PC-3 (cell line): Measurements from ENCODE around the gene NPTX2.

Source experiments
- CTCF ChIP-seq: fragments of 300-600 bp; sonication (generic); conservative IDR thresholded peaks from 2 replicates; pipeline ENCODE4 v1.5.1; 2017; ENCODE audit warnings: antibody characterized with exemption, low read depth, mild to moderate bottlenecking, low read length
- EZH2 ChIP-seq: fragments of 300-600 bp; sonication (generic); IDR thresholded peaks from one replicate; pipeline ENCODE4 v1.6.1; 2017; ENCODE audit warnings: antibody characterized with exemption, mild to moderate bottlenecking, low read length; ENCODE audit not compliant: unreplicated experiment

GRCh38 chr7:98617960-98618418, 904 bp downstream of the NPTX2 start:
- TF ChIP-seq CTCF (no peak), EZH2 (no peak)
